Measurements from ENCODE around the gene SSC5D. TPM values are rescaled to one million over a fixed set of nuclear protein-coding genes. Genes with fewer than 3 reads are reported as not detected.

SSC5D gene
- total and polyA plus RNA-seq, 9 of the 15 experiments (the other 6 are each of a cell fraction or from before 2014, with no cell fraction given), result 0.04 to 0.71 (median 0.14) TPM; not detected in 2

DNA sequence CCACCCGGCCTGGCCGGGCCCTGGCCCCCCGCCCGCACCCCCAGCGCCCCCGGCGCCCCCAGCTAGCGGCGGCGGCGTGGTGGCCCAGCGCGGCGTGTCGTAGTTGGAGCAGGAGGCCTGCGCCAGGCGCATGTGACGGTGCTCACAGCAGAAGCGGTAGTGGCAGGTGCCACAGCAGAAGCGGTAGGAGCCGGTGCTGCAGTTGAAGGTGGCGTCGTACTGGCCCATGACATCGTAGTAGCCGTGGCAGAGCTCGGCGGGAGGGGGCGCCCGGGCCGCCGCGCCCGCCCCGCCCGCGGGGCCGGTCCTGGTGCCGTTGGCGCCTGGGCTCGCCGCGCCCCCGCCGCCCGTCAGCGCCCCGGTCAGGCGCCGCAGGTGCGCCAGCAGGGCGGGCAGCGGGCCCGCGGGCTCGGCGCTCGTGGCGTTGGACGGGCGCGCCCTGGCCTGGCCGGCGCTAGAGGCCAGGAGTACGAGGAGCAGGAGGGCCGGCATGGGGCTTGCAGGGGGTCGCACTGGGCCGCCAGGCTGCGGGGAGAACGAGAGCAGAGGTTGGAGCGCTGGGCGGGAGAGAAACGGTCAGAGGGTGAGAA is 45.8 kb upstream of the SSC5D start (continued):
- TF ChIP-seq ZNF444 (CRISPR knock-in tag; IDR thresholded peaks at IDR 0.05), result no peak
- TF ChIP-seq, protein P1, sequence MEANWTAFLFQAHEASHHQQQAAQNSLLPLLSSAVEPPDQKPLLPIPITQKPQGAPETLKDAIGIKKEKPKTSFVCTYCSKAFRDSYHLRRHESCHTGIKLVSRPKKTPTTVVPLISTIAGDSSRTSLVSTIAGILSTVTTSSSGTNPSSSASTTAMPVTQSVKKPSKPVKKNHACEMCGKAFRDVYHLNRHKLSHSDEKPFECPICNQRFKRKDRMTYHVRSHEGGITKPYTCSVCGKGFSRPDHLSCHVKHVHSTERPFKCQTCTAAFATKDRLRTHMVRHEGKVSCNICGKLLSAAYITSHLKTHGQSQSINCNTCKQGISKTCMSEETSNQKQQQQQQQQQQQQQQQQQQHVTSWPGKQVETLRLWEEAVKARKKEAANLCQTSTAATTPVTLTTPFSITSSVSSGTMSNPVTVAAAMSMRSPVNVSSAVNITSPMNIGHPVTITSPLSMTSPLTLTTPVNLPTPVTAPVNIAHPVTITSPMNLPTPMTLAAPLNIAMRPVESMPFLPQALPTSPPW (CRISPR knock-in tag; IDR thresholded peaks at IDR 0.05), result peak; percentile 27; the same call in 1 of the 2 replicates

DNA sequence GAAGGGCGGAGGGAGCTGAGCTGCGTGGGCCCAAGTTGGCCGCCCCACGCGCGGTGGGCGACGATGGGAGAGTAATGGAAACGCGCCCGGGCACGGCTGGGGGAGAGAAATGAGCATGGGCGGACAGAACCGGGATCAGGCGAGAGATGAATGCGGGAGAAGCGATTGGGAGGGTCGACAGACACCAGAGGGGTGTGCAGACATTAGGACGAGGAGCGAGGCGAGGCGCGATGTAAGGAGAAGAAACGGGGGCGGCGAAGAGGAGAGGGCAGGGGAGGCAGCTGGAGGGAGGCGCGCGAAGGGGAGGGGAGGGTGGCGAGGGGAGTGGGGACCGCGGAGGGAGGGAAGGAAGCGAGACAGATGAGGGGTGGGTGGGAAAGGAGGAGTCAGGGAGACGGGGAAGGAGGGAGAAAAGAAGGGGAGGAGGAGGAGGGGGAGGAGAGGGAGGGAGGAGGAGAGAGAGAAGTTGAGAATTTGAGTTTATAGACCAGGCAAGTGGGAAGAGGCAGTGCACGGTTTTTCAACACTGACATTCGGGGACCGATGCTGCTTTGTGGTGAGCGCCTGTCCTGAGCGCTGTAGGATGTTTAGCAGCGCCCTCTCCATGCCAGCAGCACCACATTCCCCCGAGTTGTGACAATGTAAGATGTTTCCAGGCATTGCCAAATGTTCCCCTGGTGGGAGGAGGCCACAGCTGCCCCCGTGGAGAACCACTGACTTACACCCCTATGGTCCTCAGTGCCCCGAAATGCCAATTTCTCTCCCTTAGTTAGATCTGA is 45.0 kb upstream of the SSC5D start, which contains the start of gene SHISA7:
Gene SHISA7, minus strand, starts transcription at position 256 of the 779 bp plus-strand sequence. CDS start 437 bp downstream, outside the sequence.
- WGBS (ENCODE audit: insufficient coverage, low coverage, missing lambda C conversion rate), result 2% methylated on average over 19 of the region's 43 CpGs
- in situ Hi-C loops (cut with MboI), result loop anchor here (25.0 kb wide), 1 partner anchor 781 kb away; the partner anchor contains the start of gene LILRB4
- H2AFZ ChIP-seq (ENCODE audit: low read depth, low read length), result 0 out of 2 replicates have a peak within 1 kb of the TSS, but pooled peaks have one; percentile 48
- H3K79me2 ChIP-seq (ENCODE audit: control insufficient read depth, insufficient read depth, low read length), result no peaks in the 10 kb centered on the region
- ChIA-PET POLR2A (no interaction called here), CTCF (ENCODE audit: low intra/inter-chr PET ratio) (no interaction called here)
- peaks cover 6 to 32% of the 10 kb centered on the region in 2 experiments for H3K27me3 ChIP-seq (ENCODE audit: control insufficient read depth in 2 of 2, insufficient read depth in 2 of 2, low read length in 2 of 2)
- peak within 1 kb of the TSS in 1 of 2 experiments; percentile 68; a peak in 2 of 4 replicates for H3K9ac ChIP-seq (ENCODE audit: insufficient read depth in 1 of 2, low read depth in 2 of 2, low read length in 2 of 2)
- intact Hi-C loops (cut with micrococcal nuclease), result no loop called here
- BruUV-seq (replicated peaks), result no TSS peak
- peaks cover 10% of the 10 kb centered on the region for H4K20me1 ChIP-seq (replicated peaks; ENCODE audit: control insufficient read depth, insufficient read depth, low read length)
- no peaks in the 10 kb centered on the region for H3K9me3 ChIP-seq (replicated peaks; ENCODE audit: control insufficient read depth, insufficient read depth, low read depth, low read length)
- H3K4me2 ChIP-seq (ENCODE audit: insufficient read depth, low read length), result peak within 1 kb of the TSS; percentile 64
- H3K27ac ChIP-seq (ENCODE audit: extremely low read depth, low read depth, low read length), result no peak within 1 kb of the TSS
- ATAC-seq (no peak), DNase-seq (ENCODE audit: extremely low read depth in 1 of 4, low spot score in 3 of 4) (peak in 3 of 4 experiments; percentile 28 to 51 (median 47)), FAIRE-seq (no peak)
- no peaks in the 10 kb centered on the region for H3K9me1 ChIP-seq (ENCODE audit: control insufficient read depth, insufficient read depth, low read length)
- H3K4me1 ChIP-seq (replicated peaks in 1 of 2; ENCODE audit: control insufficient read depth in 2 of 2, insufficient read depth in 2 of 2, low read length in 2 of 2), result peaks cover 21 to 59% of the 10 kb centered on the region in 2 experiments
- 0 out of 2 replicates have a peak within 1 kb of the TSS, but pooled peaks have one; percentile 0 for H3K4me3 ChIP-seq
- no peaks in the 10 kb centered on the region for H3K36me3 ChIP-seq (ENCODE audit: control insufficient read depth, insufficient read depth, low read length)
- TF ChIP-seq MTA2 (IDR thresholded peaks at IDR 0.05; ENCODE audit: low read depth) (no peak), ZNF444 (CRISPR knock-in tag; IDR thresholded peaks at IDR 0.05) (no peak), SIRT6 (IDR thresholded peaks at IDR 0.05; ENCODE audit: low read depth, low read length) (no peak), EGR1 (conservative IDR thresholded peaks at IDR 0.05) (peak; percentile 54), MCM5 (IDR thresholded peaks at IDR 0.05; ENCODE audit: low read depth) (no peak), TEAD4 (IDR thresholded peaks at IDR 0.05; ENCODE audit: low read length) (no peak), TEAD4 (CRISPR knock-in tag; IDR thresholded peaks at IDR 0.05; ENCODE audit: borderline replicate concordance) (no peak), TEAD1 (CRISPR knock-in tag; IDR thresholded peaks at IDR 0.05) (no peak)
- TF ChIP-seq, protein P2, sequence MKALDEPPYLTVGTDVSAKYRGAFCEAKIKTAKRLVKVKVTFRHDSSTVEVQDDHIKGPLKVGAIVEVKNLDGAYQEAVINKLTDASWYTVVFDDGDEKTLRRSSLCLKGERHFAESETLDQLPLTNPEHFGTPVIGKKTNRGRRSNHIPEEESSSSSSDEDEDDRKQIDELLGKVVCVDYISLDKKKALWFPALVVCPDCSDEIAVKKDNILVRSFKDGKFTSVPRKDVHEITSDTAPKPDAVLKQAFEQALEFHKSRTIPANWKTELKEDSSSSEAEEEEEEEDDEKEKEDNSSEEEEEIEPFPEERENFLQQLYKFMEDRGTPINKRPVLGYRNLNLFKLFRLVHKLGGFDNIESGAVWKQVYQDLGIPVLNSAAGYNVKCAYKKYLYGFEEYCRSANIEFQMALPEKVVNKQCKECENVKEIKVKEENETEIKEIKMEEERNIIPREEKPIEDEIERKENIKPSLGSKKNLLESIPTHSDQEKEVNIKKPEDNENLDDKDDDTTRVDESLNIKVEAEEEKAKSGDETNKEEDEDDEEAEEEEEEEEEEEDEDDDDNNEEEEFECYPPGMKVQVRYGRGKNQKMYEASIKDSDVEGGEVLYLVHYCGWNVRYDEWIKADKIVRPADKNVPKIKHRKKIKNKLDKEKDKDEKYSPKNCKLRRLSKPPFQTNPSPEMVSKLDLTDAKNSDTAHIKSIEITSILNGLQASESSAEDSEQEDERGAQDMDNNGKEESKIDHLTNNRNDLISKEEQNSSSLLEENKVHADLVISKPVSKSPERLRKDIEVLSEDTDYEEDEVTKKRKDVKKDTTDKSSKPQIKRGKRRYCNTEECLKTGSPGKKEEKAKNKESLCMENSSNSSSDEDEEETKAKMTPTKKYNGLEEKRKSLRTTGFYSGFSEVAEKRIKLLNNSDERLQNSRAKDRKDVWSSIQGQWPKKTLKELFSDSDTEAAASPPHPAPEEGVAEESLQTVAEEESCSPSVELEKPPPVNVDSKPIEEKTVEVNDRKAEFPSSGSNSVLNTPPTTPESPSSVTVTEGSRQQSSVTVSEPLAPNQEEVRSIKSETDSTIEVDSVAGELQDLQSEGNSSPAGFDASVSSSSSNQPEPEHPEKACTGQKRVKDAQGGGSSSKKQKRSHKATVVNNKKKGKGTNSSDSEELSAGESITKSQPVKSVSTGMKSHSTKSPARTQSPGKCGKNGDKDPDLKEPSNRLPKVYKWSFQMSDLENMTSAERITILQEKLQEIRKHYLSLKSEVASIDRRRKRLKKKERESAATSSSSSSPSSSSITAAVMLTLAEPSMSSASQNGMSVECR (CRISPR knock-in tag; IDR thresholded peaks at IDR 0.05), result no peak
- TF ChIP-seq, protein P3, sequence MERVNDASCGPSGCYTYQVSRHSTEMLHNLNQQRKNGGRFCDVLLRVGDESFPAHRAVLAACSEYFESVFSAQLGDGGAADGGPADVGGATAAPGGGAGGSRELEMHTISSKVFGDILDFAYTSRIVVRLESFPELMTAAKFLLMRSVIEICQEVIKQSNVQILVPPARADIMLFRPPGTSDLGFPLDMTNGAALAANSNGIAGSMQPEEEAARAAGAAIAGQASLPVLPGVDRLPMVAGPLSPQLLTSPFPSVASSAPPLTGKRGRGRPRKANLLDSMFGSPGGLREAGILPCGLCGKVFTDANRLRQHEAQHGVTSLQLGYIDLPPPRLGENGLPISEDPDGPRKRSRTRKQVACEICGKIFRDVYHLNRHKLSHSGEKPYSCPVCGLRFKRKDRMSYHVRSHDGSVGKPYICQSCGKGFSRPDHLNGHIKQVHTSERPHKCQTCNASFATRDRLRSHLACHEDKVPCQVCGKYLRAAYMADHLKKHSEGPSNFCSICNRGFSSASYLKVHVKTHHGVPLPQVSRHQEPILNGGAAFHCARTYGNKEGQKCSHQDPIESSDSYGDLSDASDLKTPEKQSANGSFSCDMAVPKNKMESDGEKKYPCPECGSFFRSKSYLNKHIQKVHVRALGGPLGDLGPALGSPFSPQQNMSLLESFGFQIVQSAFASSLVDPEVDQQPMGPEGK (CRISPR knock-in tag; IDR thresholded peaks at IDR 0.05; ENCODE audit: borderline replicate concordance), result no peak
